K562 treated with DMSO at 1 percent for 4 hours (cell line): ENCODE data around the gene LPAR3. TPM values are rescaled to one million over a fixed set of nuclear protein-coding genes. Genes with fewer than 3 reads are reported as not detected.

Experiments
- total RNA-seq: library from RNA; unstranded; fragments of 300-600 nt; gene quantifications from 2 replicates; pipeline ENCODE4 v1.2.3, GENCODE V29; 2022; ENCODE audit not compliant: insufficient read depth

Gene LPAR3, protein sequence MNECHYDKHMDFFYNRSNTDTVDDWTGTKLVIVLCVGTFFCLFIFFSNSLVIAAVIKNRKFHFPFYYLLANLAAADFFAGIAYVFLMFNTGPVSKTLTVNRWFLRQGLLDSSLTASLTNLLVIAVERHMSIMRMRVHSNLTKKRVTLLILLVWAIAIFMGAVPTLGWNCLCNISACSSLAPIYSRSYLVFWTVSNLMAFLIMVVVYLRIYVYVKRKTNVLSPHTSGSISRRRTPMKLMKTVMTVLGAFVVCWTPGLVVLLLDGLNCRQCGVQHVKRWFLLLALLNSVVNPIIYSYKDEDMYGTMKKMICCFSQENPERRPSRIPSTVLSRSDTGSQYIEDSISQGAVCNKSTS
- total RNA-seq, result not detected in 2 replicates

GRCh38 chr1:84892705-84893618, at the start of gene LPAR3:
Gene LPAR3, minus strand, starts transcription at chr1:84893206. Its CDS starts 27,086 bp downstream, at chr1:84866120.

Other genes with a start within 250 kb of the LPAR3 start
- 17.6 and 29.1 TPM in 2 replicates for gene SSX2IP, start 202.7 kb downstream of the LPAR3 start, total RNA-seq
- gene MCOLN2, start 103.9 kb upstream of the LPAR3 start, total RNA-seq, result not detected in 2 replicates
- gene MCOLN3, start 155.3 kb upstream of the LPAR3 start, total RNA-seq, result not detected in 2 replicates